Calu3 (cell line): ENCODE data around the gene ANO3. TPM values are rescaled to one million over a fixed set of nuclear protein-coding genes. Genes with fewer than 3 reads are reported as not detected.

Source experiments
- BruUV-seq: library from RNA; stranded (reverse); fragments of 400-500 nt; replicated peaks from 2 replicates; lab custom pipeline; 2021; lab: Mats Ljungman, UMichigan
- CTCF ChIA-PET: fragments of 300-600 bp; sonication (Branson Sonifier 250); formaldehyde crosslinking; loops from one replicate; lab custom pipeline; 2022; ENCODE audit warnings: antibody characterized with exemption; lab: Charles Lee
- DNase-seq: peaks from one replicate; pipeline ENCODE4 v3.0.0; 2022
- H3K27ac Mint-ChIP-seq: one replicate; pipeline ENCODE4 v1.8.0; 2022; ENCODE audit warnings: mixed read lengths; ENCODE audit not compliant: unreplicated experiment
- H3K27me3 Mint-ChIP-seq: one replicate; pipeline ENCODE4 v1.8.0; 2022; ENCODE audit warnings: mixed read lengths; ENCODE audit not compliant: unreplicated experiment
- H3K36me3 Mint-ChIP-seq: one replicate; pipeline ENCODE4 v1.8.0; 2022; ENCODE audit warnings: mild to moderate bottlenecking, moderate library complexity, mixed read lengths; ENCODE audit not compliant: insufficient read depth, unreplicated experiment
- H3K4me1 Mint-ChIP-seq: one replicate; pipeline ENCODE4 v1.8.0; 2022; ENCODE audit warnings: mild to moderate bottlenecking, low read depth, mixed read lengths; ENCODE audit not compliant: unreplicated experiment
- H3K4me3 Mint-ChIP-seq: one replicate; pipeline ENCODE4 v1.8.0; 2022; ENCODE audit warnings: mild to moderate bottlenecking, low read depth, moderate library complexity, mixed read lengths; ENCODE audit not compliant: unreplicated experiment
- H3K9me3 Mint-ChIP-seq: one replicate; pipeline ENCODE4 v1.8.0; 2022; ENCODE audit warnings: low read depth, mixed read lengths; ENCODE audit not compliant: unreplicated experiment
- CTCF ChIP-seq: fragments of 200-600 bp; IDR thresholded peaks from one replicate; pipeline ENCODE4 v1.8.0; 2022; ENCODE audit warnings: antibody characterized with exemption; ENCODE audit not compliant: unreplicated experiment
- intact Hi-C: fragments of 100-400 bp; cut with micrococcal nuclease; formaldehyde crosslinking; loops from one replicate; pipeline ENCODE4 v1.10.0; 2022; ENCODE audit not compliant: unreplicated experiment
- total RNA-seq: library from RNA; stranded (reverse); gene quantifications from 2 replicates; pipeline ENCODE4 v1.2.3, GENCODE V29; 2022

Gene ANO3
- total RNA-seq, 1 experiment from 2014 or later = not detected

DNA sequence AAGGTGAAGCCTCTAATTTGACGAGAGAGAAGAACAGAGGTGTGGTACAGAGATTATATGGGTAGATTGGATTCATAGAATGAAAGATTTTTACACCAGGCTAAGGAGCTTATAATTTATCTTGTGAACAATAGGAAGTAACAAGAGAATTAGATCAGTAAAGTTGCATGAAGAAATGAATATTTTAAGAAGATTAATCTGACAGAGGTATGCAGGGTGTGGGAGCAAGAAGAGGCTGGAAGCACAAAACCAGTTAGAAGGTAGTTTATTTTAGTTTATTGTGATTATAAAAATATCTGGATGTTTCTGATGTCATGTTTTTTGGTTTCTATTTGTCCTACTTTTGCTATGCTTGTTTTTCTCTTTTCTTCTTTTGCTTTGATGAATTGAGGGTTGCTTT, 374.3 kb downstream of the ANO3 start:
- H3K4me1 Mint-ChIP-seq = peaks cover 8% of the 10 kb centered on the region
- no peaks in the 10 kb centered on the region for H3K9me3 Mint-ChIP-seq
- DNase-seq = no peak
- intact Hi-C loops = no loop called here
- H3K36me3 Mint-ChIP-seq = no peaks in the 10 kb centered on the region
- no peak for TF ChIP-seq CTCF
- no peak overlapping the region for H3K4me3 Mint-ChIP-seq
- no peak overlapping the region for H3K27ac Mint-ChIP-seq
- CTCF ChIA-PET = no interaction called here
- BruUV-seq = no TSS peak
- peaks cover 8% of the 10 kb centered on the region for H3K27me3 Mint-ChIP-seq

GRCh38 chr11:26708736-26709456, 377.0 kb downstream of the ANO3 start:
- Mint-ChIP-seq H3K4me1 (peaks cover 8% of the 10 kb centered on the region), H3K27me3 (peaks cover 34% of the 10 kb centered on the region), H3K9me3 (no peaks in the 10 kb centered on the region), H3K4me3 (no peak overlapping the region), H3K27ac (no peak overlapping the region), H3K36me3 (no peaks in the 10 kb centered on the region)
- CTCF ChIA-PET = no interaction called here
- TF ChIP-seq CTCF = no peak
- intact Hi-C loops = no loop called here
- no peak for DNase-seq
- BruUV-seq = no TSS peak

DNA sequence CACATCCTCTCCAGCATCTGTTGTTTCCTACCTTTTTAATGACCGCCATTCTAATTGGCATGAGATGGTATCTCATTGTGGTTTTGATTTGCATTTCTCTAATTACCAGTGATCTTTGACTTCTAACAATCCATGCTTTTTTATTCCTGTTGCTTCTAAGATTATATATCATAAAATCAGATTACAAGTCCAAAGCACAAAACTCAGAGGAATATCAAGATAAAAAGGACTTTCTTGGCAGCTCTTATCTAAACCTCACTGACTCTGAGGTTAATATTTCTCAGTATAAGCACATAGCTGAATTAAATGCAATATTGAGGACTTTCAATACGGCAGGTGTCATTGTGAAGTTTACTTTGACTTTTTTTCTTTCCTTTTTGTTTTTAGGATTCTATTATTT, 378.6 kb downstream of the ANO3 start:
- CTCF ChIA-PET = no interaction called here
- no peak for TF ChIP-seq CTCF
- H3K36me3 Mint-ChIP-seq = no peaks in the 10 kb centered on the region
- no peak for DNase-seq
- no peaks in the 10 kb centered on the region for H3K4me1 Mint-ChIP-seq
- H3K27ac Mint-ChIP-seq = no peak overlapping the region
- H3K27me3 Mint-ChIP-seq = peaks cover 34% of the 10 kb centered on the region
- H3K4me3 Mint-ChIP-seq = no peak overlapping the region
- no TSS peak for BruUV-seq
- intact Hi-C loops = no loop called here
- no peaks in the 10 kb centered on the region for H3K9me3 Mint-ChIP-seq

GRCh38 chr11:26712497-26712896, 380.6 kb downstream of the ANO3 start:
- intact Hi-C loops = no loop called here
- Mint-ChIP-seq H3K4me3 (no peak overlapping the region), H3K9me3 (no peaks in the 10 kb centered on the region), H3K27ac (no peak overlapping the region), H3K4me1 (no peaks in the 10 kb centered on the region), H3K36me3 (no peaks in the 10 kb centered on the region), H3K27me3 (peaks cover 26% of the 10 kb centered on the region)
- no peak for DNase-seq
- no peak for TF ChIP-seq CTCF
- BruUV-seq = no TSS peak
- CTCF ChIA-PET = no interaction called here

Other genes with a start within 250 kb of the ANO3 start
- gene MUC15, start 240.1 kb downstream of the ANO3 start, total RNA-seq = not detected in 2 replicates